HG02763 (cell line): ENCODE measurements around the gene RPS23.

Experiments used
- ATAC-seq: cut with Tn5 transposase; IDR thresholded peaks from one replicate; pipeline ENCODE4 v1.9.1; 2021; ENCODE audit warnings: mild to moderate bottlenecking, moderate library complexity; ENCODE audit not compliant: unreplicated experiment

The RPS23 gene

GRCh38 chr5:82246960-82247574, 31.1 kb downstream of the RPS23 start:
- no peak for ATAC-seq

- no peak for ATAC-seq
Observed at GRCh38 chr5:82244854-82245635, 33.1 kb downstream of the RPS23 start.

- ATAC-seq, result no peak
Observed at GRCh38 chr5:82244151-82244550, 34.0 kb downstream of the RPS23 start.

GRCh38 chr5:82234885-82235284, 43.3 kb downstream of the RPS23 start:
- no peak for ATAC-seq

- peak; percentile 87 for ATAC-seq
Observed at GRCh38 chr5:82225525-82226172, 52.5 kb downstream of the RPS23 start.
